ENCODE results near the gene PPP2R5E. TPM values are rescaled to one million over a fixed set of nuclear protein-coding genes. Genes with fewer than 3 reads are reported as not detected.
"Not testable (repeated sequence)": the region's sequence is repeated elsewhere in the genome, so short reads cannot be mapped to it uniquely, and the experiment has no call there.

The PPP2R5E gene
- total RNA-seq, 1 experiment from 2014 or later: 14.4 TPM

- DNase-seq (ENCODE audit: low read depth): no peak
Observed at GRCh38 chr14:63387711-63388110, 155.5 kb downstream of the PPP2R5E start.

- DNase-seq (ENCODE audit: low read depth): no peak
Observed at GRCh38 chr14:63383776-63384367, 159.3 kb downstream of the PPP2R5E start.

GRCh38 chr14:63378444-63378843, 164.7 kb downstream of the PPP2R5E start:
- no peak for DNase-seq (ENCODE audit: low read depth)

GRCh38 chr14:63375769-63376168, 167.4 kb downstream of the PPP2R5E start:
- DNase-seq (ENCODE audit: low read depth): peak; percentile 11

- not testable (repeated sequence) for DNase-seq (ENCODE audit: low read depth)
Observed at GRCh38 chr14:63371613-63372012, 171.6 kb downstream of the PPP2R5E start.

GRCh38 chr14:63371033-63371432, 172.1 kb downstream of the PPP2R5E start:
- no peak for DNase-seq (ENCODE audit: low read depth)

- DNase-seq (ENCODE audit: low read depth): no peak
Observed at GRCh38 chr14:63367742-63368364, 175.3 kb downstream of the PPP2R5E start.

GRCh38 chr14:63362389-63362819, 180.8 kb downstream of the PPP2R5E start:
- no peak for DNase-seq (ENCODE audit: low read depth)

- DNase-seq (ENCODE audit: low read depth): no peak
Observed at GRCh38 chr14:63361790-63362189, 181.4 kb downstream of the PPP2R5E start.

- DNase-seq (ENCODE audit: low read depth): no peak
Observed at GRCh38 chr14:63357841-63358240, 185.3 kb downstream of the PPP2R5E start.

- DNase-seq (ENCODE audit: low read depth): no peak
Observed at GRCh38 chr14:63345826-63346225, 197.4 kb downstream of the PPP2R5E start.

GRCh38 chr14:63344336-63344735, 198.8 kb downstream of the PPP2R5E start:
- no peak for DNase-seq (ENCODE audit: low read depth)

GRCh38 chr14:63343878-63344277, 199.3 kb downstream of the PPP2R5E start:
- DNase-seq (ENCODE audit: low read depth): peak; percentile 37

GRCh38 chr14:63342371-63342770, 200.8 kb downstream of the PPP2R5E start:
- peak; percentile 12 for DNase-seq (ENCODE audit: low read depth)

GRCh38 chr14:63328787-63329737, 214.1 kb downstream of the PPP2R5E start:
- DNase-seq (ENCODE audit: low read depth): no peak

GRCh38 chr14:63326840-63327239, 216.3 kb downstream of the PPP2R5E start:
- no peak for DNase-seq (ENCODE audit: low read depth)

- peak; percentile 55 for DNase-seq (ENCODE audit: low read depth)
Observed at GRCh38 chr14:63322897-63323573, 220.1 kb downstream of the PPP2R5E start.

GRCh38 chr14:63322472-63322871, 220.7 kb downstream of the PPP2R5E start:
- DNase-seq (ENCODE audit: low read depth): no peak

Measured in HT1080 (cell line).